Measurements from ENCODE around the gene PRDM15. TPM values are rescaled to one million over a fixed set of nuclear protein-coding genes. Genes with fewer than 3 reads are reported as not detected.

PRDM15 gene
- total RNA-seq, 5 donors from 2014 or later (not counting 1 experiment from before 2014, with no cell fraction given): 17.8 to 22.0 (median 20.7) TPM

DNA sequence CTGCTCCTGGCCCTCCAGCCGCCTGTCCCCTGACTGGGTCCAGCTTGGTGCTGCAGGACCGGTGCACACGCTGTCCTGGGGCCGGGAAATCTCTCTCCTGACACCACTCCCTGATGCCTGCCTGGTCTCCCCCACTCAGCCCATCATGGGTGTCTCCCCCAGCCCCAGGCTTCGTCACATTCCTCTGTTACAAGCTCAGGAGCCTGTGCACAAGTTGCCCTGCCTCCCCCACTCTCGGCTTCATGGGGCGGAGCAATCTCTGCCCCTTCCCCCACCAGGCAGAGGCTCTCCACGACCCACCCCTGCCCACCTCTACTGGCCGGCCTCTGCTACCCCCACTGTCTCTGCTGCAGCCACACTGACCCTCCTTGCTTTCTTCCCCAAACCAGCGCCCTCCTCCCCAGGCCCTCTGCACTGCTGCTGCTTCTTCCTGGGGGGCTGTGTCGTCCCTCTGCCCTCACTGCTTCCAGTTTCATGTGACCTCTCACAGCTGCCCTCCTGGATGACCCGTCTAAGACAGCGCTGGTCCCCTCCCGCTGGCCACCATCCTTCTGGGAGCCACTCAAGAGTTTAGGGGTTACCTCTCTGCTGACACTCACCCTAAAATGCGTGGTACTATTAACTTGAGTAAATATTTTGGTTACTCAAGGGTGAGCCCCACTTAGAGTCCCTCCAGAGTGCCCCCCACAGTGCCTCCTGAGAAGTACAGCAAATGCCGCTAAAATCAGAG lies 106.6 kb downstream of the PRDM15 start:
- H3K9me3 Mint-ChIP-seq: no peaks in the 10 kb centered on the region
- peaks cover 50 to 81% of the 10 kb centered on the region in 2 donors for H3K27me3 Mint-ChIP-seq
- no peak overlapping the region for H3K4me3 ChIP-seq (ENCODE audit: control insufficient read depth in 1 of 2, extremely low read depth in 1 of 2, low read length in 1 of 2)
- DNase-seq: no peak
- POLR2A ChIA-PET: no interaction called here
- no peaks in the 10 kb centered on the region for H3K9me3 ChIP-seq
- 61% methylated on average over 12 of the region's 16 CpGs for WGBS (ENCODE audit: insufficient coverage)
- peaks cover 8 to 15% of the 10 kb centered on the region in 2 experiments for H3K4me1 ChIP-seq (ENCODE audit: control insufficient read depth in 1 of 2, extremely low read depth in 1 of 2, insufficient read depth in 2 of 2, low read length in 2 of 2)
- no peaks in the 10 kb centered on the region for H3K36me3 ChIP-seq (ENCODE audit: control insufficient read depth in 2 of 2, extremely low read depth in 1 of 2, insufficient read depth in 1 of 2, low read length in 1 of 2)
- no peak overlapping the region for H3K4me3 Mint-ChIP-seq
- ATAC-seq (replicated peaks in 1 of 4): no peak
- H3K4me1 Mint-ChIP-seq: peaks cover 16 to 21% (median 17%) of the 10 kb centered on the region in 3 donors
- no peak overlapping the region for H3K27ac Mint-ChIP-seq
- no peaks in the 10 kb centered on the region for H3K36me3 Mint-ChIP-seq
- no peak overlapping the region for H3K27ac ChIP-seq (ENCODE audit: low read length)
- CTCF ChIA-PET: no interaction called here
- H3K27me3 ChIP-seq (replicated peaks in 1 of 2; ENCODE audit: control insufficient read depth in 2 of 2, extremely low read depth in 1 of 2, insufficient read depth in 2 of 2, low read length in 1 of 2): peaks cover 5 to 67% of the 10 kb centered on the region in 2 experiments

- CTCF ChIA-PET: no interaction called here
- Histone ChIP-seq H3K4me1 (ENCODE audit: control insufficient read depth in 1 of 2, extremely low read depth in 1 of 2, insufficient read depth in 2 of 2, low read length in 2 of 2) (peaks cover 16 to 24% of the 10 kb centered on the region in 2 experiments), H3K27ac (ENCODE audit: low read length) (no peak overlapping the region), H3K27me3 (replicated peaks in 1 of 2; ENCODE audit: control insufficient read depth in 2 of 2, extremely low read depth in 1 of 2, insufficient read depth in 2 of 2, low read length in 1 of 2) (peaks cover 5 to 72% of the 10 kb centered on the region in 2 experiments), H3K4me3 (ENCODE audit: control insufficient read depth in 1 of 2, extremely low read depth in 1 of 2, low read length in 1 of 2) (no peak overlapping the region), H3K9me3 (no peaks in the 10 kb centered on the region), H3K36me3 (ENCODE audit: control insufficient read depth in 2 of 2, extremely low read depth in 1 of 2, insufficient read depth in 1 of 2, low read length in 1 of 2) (no peaks in the 10 kb centered on the region)
- POLR2A ChIA-PET: no interaction called here
- peaks cover 22 to 28% (median 22%) of the 10 kb centered on the region in 3 donors for H3K4me1 Mint-ChIP-seq
- H3K4me3 Mint-ChIP-seq: no peak overlapping the region
- no peaks in the 10 kb centered on the region for H3K9me3 Mint-ChIP-seq
- ATAC-seq (replicated peaks in 1 of 4) (no peak), DNase-seq (no peak)
- no peak overlapping the region for H3K27ac Mint-ChIP-seq
- H3K36me3 Mint-ChIP-seq: no peaks in the 10 kb centered on the region
- WGBS (ENCODE audit: insufficient coverage): 79% methylated on average over 6 of the region's 7 CpGs
- peaks cover 52 to 78% of the 10 kb centered on the region in 2 donors for H3K27me3 Mint-ChIP-seq
Observed at GRCh38 chr21:41771625-41771945, 107.6 kb downstream of the PRDM15 start.

DNA sequence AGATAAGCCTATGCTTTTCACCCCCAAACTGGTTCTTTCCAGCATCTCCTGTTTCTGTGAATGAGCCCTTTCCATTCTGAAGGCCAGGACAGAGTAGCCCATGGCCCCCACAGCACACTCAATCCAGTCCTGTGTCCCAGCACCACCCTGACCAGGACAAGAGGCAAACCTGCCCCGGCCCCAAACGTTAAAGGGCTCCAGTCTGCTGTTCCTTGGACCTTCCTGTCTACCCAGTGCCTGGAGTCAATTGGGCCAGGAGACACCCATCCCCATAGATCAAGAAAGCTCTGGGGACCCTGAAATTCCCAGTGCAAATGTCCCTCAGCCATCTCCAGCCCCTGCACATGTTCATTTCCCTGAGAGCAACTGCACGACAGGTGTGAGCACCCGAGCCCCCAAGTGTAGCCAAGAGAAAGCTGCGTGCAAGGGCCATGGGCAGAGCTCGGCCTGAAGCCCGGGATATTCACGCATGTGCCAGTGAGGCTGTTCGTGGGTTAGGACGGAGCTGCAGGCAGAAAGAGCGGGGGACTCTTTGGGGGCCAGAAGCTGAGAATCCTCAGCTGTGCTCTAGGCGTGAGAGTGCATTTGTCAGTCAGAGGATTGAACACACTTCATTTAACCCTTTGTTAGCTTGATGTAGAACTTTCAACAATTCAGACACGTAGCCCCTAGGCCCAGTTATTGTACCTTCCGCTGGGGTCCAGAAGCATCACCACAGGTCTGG lies 108.1 kb downstream of the PRDM15 start:
- Histone ChIP-seq H3K4me3 (ENCODE audit: control insufficient read depth in 1 of 2, extremely low read depth in 1 of 2, low read length in 1 of 2) (no peak overlapping the region), H3K27ac (ENCODE audit: low read length) (no peak overlapping the region), H3K9me3 (no peaks in the 10 kb centered on the region), H3K27me3 (replicated peaks in 1 of 2; ENCODE audit: control insufficient read depth in 2 of 2, extremely low read depth in 1 of 2, insufficient read depth in 2 of 2, low read length in 1 of 2) (peaks cover 5 to 73% of the 10 kb centered on the region in 2 experiments), H3K36me3 (ENCODE audit: control insufficient read depth in 2 of 2, extremely low read depth in 1 of 2, insufficient read depth in 1 of 2, low read length in 1 of 2) (no peaks in the 10 kb centered on the region), H3K4me1 (ENCODE audit: control insufficient read depth in 1 of 2, extremely low read depth in 1 of 2, insufficient read depth in 2 of 2, low read length in 2 of 2) (peaks cover 16 to 29% of the 10 kb centered on the region in 2 experiments)
- CTCF ChIA-PET: no interaction called here
- DNase-seq: no peak
- Mint-ChIP-seq H3K9me3 (no peaks in the 10 kb centered on the region), H3K4me3 (no peak overlapping the region), H3K36me3 (no peaks in the 10 kb centered on the region), H3K27ac (no peak overlapping the region), H3K27me3 (peaks cover 52 to 78% of the 10 kb centered on the region in 2 donors), H3K4me1 (peaks cover 22 to 28% (median 22%) of the 10 kb centered on the region in 3 donors)
- WGBS (ENCODE audit: insufficient coverage): 72% methylated on average over 11 of the region's 14 CpGs
- POLR2A ChIA-PET: no interaction called here
- ATAC-seq (replicated peaks in 1 of 4): no peak

DNA sequence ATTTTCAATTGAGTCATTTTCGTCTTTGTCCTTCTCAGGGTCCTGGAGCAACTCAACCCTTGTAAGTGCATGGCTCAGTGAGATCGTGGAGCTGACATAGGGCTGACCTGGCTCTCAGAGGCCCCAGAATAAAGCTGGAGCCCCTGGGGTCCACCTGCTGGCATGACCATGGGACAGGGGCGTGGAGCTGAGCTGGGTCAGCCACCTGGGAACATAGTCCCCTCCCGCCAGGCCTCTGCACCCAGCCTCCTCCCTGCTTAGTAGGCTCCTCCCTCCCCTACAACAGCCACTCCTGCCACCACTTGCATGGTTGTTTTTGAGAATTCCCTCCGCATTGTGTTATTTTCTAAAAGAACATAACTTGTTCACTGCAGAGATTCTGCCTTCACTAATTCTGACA lies 109.2 kb downstream of the PRDM15 start:
- H3K27ac Mint-ChIP-seq: no peak overlapping the region

GRCh38 chr21:41769521-41769920 lies 109.6 kb downstream of the PRDM15 start:
- peaks cover 40 to 77% of the 10 kb centered on the region in 2 donors for H3K27me3 Mint-ChIP-seq
- no peaks in the 10 kb centered on the region for H3K36me3 ChIP-seq (ENCODE audit: control insufficient read depth in 2 of 2, extremely low read depth in 1 of 2, insufficient read depth in 1 of 2, low read length in 1 of 2)
- peak overlapping the region; percentile 7 to 90 (median 19) for H3K4me3 Mint-ChIP-seq
- no peaks in the 10 kb centered on the region for H3K9me3 Mint-ChIP-seq
- H3K27me3 ChIP-seq (replicated peaks in 1 of 2; ENCODE audit: control insufficient read depth in 2 of 2, extremely low read depth in 1 of 2, insufficient read depth in 2 of 2, low read length in 1 of 2): peaks cover 5 to 74% of the 10 kb centered on the region in 2 experiments
- H3K4me1 Mint-ChIP-seq: peaks cover 22 to 28% (median 28%) of the 10 kb centered on the region in 3 donors
- H3K27ac ChIP-seq (ENCODE audit: low read length): no peak overlapping the region
- POLR2A ChIA-PET: no interaction called here
- no peaks in the 10 kb centered on the region for H3K36me3 Mint-ChIP-seq
- 78% methylated on average over 7 of the region's 7 CpGs for WGBS (ENCODE audit: insufficient coverage)
- CTCF ChIA-PET: no interaction called here
- peaks cover 19 to 31% of the 10 kb centered on the region in 2 experiments for H3K4me1 ChIP-seq (ENCODE audit: control insufficient read depth in 1 of 2, extremely low read depth in 1 of 2, insufficient read depth in 2 of 2, low read length in 2 of 2)
- no peak overlapping the region for H3K27ac Mint-ChIP-seq
- no peak overlapping the region for H3K4me3 ChIP-seq (ENCODE audit: control insufficient read depth in 1 of 2, extremely low read depth in 1 of 2, low read length in 1 of 2)
- ATAC-seq (replicated peaks in 1 of 4) (no peak), DNase-seq (no peak)
- no peaks in the 10 kb centered on the region for H3K9me3 ChIP-seq

More for the DNA sequence above, 109.2 kb downstream of the PRDM15 start:
- H3K9me3 ChIP-seq: no peaks in the 10 kb centered on the region
- H3K36me3 ChIP-seq (ENCODE audit: control insufficient read depth in 2 of 2, extremely low read depth in 1 of 2, insufficient read depth in 1 of 2, low read length in 1 of 2): no peaks in the 10 kb centered on the region
- H3K27ac ChIP-seq (ENCODE audit: low read length): no peak overlapping the region
- peaks cover 22 to 28% (median 27%) of the 10 kb centered on the region in 3 donors for H3K4me1 Mint-ChIP-seq
- H3K36me3 Mint-ChIP-seq: no peaks in the 10 kb centered on the region
- peaks cover 5 to 74% of the 10 kb centered on the region in 2 experiments for H3K27me3 ChIP-seq (replicated peaks in 1 of 2; ENCODE audit: control insufficient read depth in 2 of 2, extremely low read depth in 1 of 2, insufficient read depth in 2 of 2, low read length in 1 of 2)
- H3K27me3 Mint-ChIP-seq: peaks cover 43 to 77% of the 10 kb centered on the region in 2 donors
- ChIA-PET POLR2A (no interaction called here), CTCF (no interaction called here)
- ATAC-seq (replicated peaks in 1 of 4): no peak
- H3K4me3 Mint-ChIP-seq: peak overlapping the region in 1 of 3 donors; percentile 31
- 86% methylated on average over 3 of the region's 5 CpGs for WGBS (ENCODE audit: insufficient coverage)
- peaks cover 19 to 31% of the 10 kb centered on the region in 2 experiments for H3K4me1 ChIP-seq (ENCODE audit: control insufficient read depth in 1 of 2, extremely low read depth in 1 of 2, insufficient read depth in 2 of 2, low read length in 2 of 2)
- no peak for DNase-seq
- no peaks in the 10 kb centered on the region for H3K9me3 Mint-ChIP-seq
- no peak overlapping the region for H3K4me3 ChIP-seq (ENCODE audit: control insufficient read depth in 1 of 2, extremely low read depth in 1 of 2, low read length in 1 of 2)

- Histone ChIP-seq H3K9me3 (no peaks in the 10 kb centered on the region), H3K27ac (ENCODE audit: low read length) (no peak overlapping the region), H3K27me3 (replicated peaks in 1 of 2; ENCODE audit: control insufficient read depth in 2 of 2, extremely low read depth in 1 of 2, insufficient read depth in 2 of 2, low read length in 1 of 2) (peaks cover 5 to 78% of the 10 kb centered on the region in 2 experiments), H3K4me1 (ENCODE audit: control insufficient read depth in 1 of 2, extremely low read depth in 1 of 2, insufficient read depth in 2 of 2, low read length in 2 of 2) (peaks cover 19 to 31% of the 10 kb centered on the region in 2 experiments), H3K36me3 (ENCODE audit: control insufficient read depth in 2 of 2, extremely low read depth in 1 of 2, insufficient read depth in 1 of 2, low read length in 1 of 2) (no peaks in the 10 kb centered on the region), H3K4me3 (ENCODE audit: control insufficient read depth in 1 of 2, extremely low read depth in 1 of 2, low read length in 1 of 2) (peak overlapping the region; percentile 36 to 68)
- Mint-ChIP-seq H3K9me3 (no peaks in the 10 kb centered on the region), H3K4me3 (peak overlapping the region; percentile 75 to 90 (median 76)), H3K36me3 (no peaks in the 10 kb centered on the region), H3K27ac (peak overlapping the region in 1 of 2 donors; percentile 28), H3K4me1 (peaks cover 22 to 28% (median 28%) of the 10 kb centered on the region in 3 donors), H3K27me3 (peaks cover 40 to 77% of the 10 kb centered on the region in 2 donors)
- ATAC-seq (replicated peaks in 1 of 4) (no peak), DNase-seq (no peak)
- CTCF ChIA-PET: no interaction called here
- 20% methylated on average over 4 of the region's 10 CpGs for WGBS (ENCODE audit: insufficient coverage)
- POLR2A ChIA-PET: no interaction called here
Observed at GRCh38 chr21:41769111-41769510, 110.0 kb downstream of the PRDM15 start.
